ENCODE results near the gene ACTR5.

Gene ACTR5

GRCh38 chr20:38728911-38729642 lies 19.2 kb upstream of the ACTR5 start:
- no peak overlapping the region for H3K4me3 ChIP-seq (ENCODE audit: low read depth, low read length)
- TF ChIP-seq CTCF (IDR thresholded peaks at IDR 0.05; ENCODE audit: control insufficient read depth, extremely low read depth, insufficient read depth) = no peak
- DNase-seq (ENCODE audit: low read depth) = no peak

GRCh38 chr20:38729767-38730166 lies 18.5 kb upstream of the ACTR5 start:
- H3K4me3 ChIP-seq (ENCODE audit: low read depth, low read length) = no peak overlapping the region
- DNase-seq (ENCODE audit: low read depth) = no peak
- TF ChIP-seq CTCF (IDR thresholded peaks at IDR 0.05; ENCODE audit: control insufficient read depth, extremely low read depth, insufficient read depth) = no peak

- TF ChIP-seq CTCF (IDR thresholded peaks at IDR 0.05; ENCODE audit: control insufficient read depth, extremely low read depth, insufficient read depth) = no peak
- no peak overlapping the region for H3K4me3 ChIP-seq (ENCODE audit: low read depth, low read length)
- DNase-seq (ENCODE audit: low read depth) = no peak
Measured at GRCh38 chr20:38730167-38730988, 17.9 kb upstream of the ACTR5 start.

GRCh38 chr20:38730989-38731737 lies 17.1 kb upstream of the ACTR5 start:
- peak; percentile 95 for TF ChIP-seq CTCF (IDR thresholded peaks at IDR 0.05; ENCODE audit: control insufficient read depth, extremely low read depth, insufficient read depth)
- H3K4me3 ChIP-seq (ENCODE audit: low read depth, low read length) = peak overlapping the region; percentile 48
- no peak for DNase-seq (ENCODE audit: low read depth)

GRCh38 chr20:38731738-38732113 lies 16.5 kb upstream of the ACTR5 start:
- no peak for TF ChIP-seq CTCF (IDR thresholded peaks at IDR 0.05; ENCODE audit: control insufficient read depth, extremely low read depth, insufficient read depth)
- H3K4me3 ChIP-seq (ENCODE audit: low read depth, low read length) = no peak overlapping the region
- no peak for DNase-seq (ENCODE audit: low read depth)

- no peak overlapping the region for H3K4me3 ChIP-seq (ENCODE audit: low read depth, low read length)
- TF ChIP-seq CTCF (IDR thresholded peaks at IDR 0.05; ENCODE audit: control insufficient read depth, extremely low read depth, insufficient read depth) = no peak
- no peak for DNase-seq (ENCODE audit: low read depth)
Measured at GRCh38 chr20:38732981-38733380, 15.3 kb upstream of the ACTR5 start.

All from LNCaP clone FGC (cell line).